Activated T-helper 2 cell treated with anti-CD3 and anti-CD28 coated beads, Interferon-gamma antibody, Interleukin-2, Interleukin-4, amounts not matched to agents 10 μg/mL and 5 μg/mL and 100 μg/mL, durations not matched to agents 14 hours and 24 hours and 36 hours (primary cell): Measurements from ENCODE around the gene KREMEN2. TPM values are rescaled to one million over a fixed set of nuclear protein-coding genes. Genes with fewer than 3 reads are reported as not detected.

ENCODE experiments used
- DNase-seq: peaks from one replicate; pipeline ENCODE4 v3.0.0; 2021; ENCODE audit warnings: low spot score
- H3K27ac Mint-ChIP-seq: one replicate; pipeline ENCODE4 v1.8.0; 2021; ENCODE audit warnings: mixed read lengths
- H3K27me3 Mint-ChIP-seq: one replicate; pipeline ENCODE4 v1.8.0; 2021; ENCODE audit warnings: low read depth, mixed read lengths
- H3K36me3 Mint-ChIP-seq: one replicate; pipeline ENCODE4 v1.8.0; 2021; ENCODE audit warnings: low read depth, mixed read lengths
- H3K4me1 Mint-ChIP-seq: one replicate; pipeline ENCODE4 v1.8.0; 2021; ENCODE audit warnings: low read depth, mixed read lengths
- H3K4me3 Mint-ChIP-seq: one replicate; pipeline ENCODE4 v1.8.0; 2021; ENCODE audit warnings: low read depth, mild to moderate bottlenecking, moderate library complexity, mixed read lengths
- H3K9me3 Mint-ChIP-seq: one replicate; pipeline ENCODE4 v1.8.0; 2021; ENCODE audit warnings: mixed read lengths
- intact Hi-C: fragments of 100-400 bp; cut with micrococcal nuclease; formaldehyde crosslinking; loops from one replicate; pipeline ENCODE4 v1.15.1; 2023
- total RNA-seq: library from RNA; stranded (reverse); gene quantifications from 2 replicates; pipeline ENCODE4 v1.2.3, GENCODE V29; 2022

KREMEN2 gene
- total RNA-seq, 1 donor from 2014 or later, result 0.09 TPM

DNA sequence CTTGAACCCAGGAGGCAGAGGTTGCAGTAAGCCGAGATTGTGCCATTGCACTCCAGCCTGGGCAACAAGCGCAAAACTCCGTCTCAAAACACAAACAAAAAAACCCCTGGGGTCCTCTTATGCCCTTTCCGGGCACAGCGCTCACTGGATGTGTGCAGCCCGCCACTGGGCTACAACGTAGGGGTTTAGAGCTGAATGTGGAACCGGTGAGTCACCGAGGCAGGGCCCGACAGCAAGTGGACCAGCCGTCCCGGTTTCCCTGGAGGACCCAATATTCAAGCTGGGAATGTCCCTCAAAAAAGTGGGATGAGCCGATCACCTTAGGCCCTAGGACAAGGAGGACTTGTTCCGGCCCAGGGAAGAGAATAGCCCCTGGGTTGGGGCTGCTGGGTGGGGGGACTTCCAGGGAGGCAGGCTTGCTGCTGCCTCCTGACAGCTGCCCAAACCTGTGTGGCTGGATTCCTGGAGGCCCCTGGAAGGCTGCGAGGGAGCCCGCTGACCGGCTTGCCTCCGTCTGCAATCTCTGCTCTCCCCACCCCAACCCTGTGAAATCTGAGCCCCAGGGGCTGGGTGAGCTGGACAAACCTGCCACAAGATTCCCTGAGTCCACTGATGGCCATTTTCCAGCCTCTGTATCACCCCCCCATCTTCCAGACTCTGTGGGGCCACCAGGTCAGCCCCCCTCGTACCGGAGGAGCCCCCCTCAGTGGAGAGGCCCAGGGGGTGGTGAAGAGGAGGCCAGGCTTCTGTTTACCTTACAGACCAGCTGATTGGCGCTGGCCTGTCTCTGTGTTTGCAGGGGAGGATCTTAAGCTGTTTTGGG is 45.7 kb downstream of the KREMEN2 start:
- no peak for DNase-seq
- intact Hi-C loops, result no loop called here
- Mint-ChIP-seq H3K4me1 (peaks cover 25% of the 10 kb centered on the region), H3K4me3 (no peak overlapping the region), H3K27me3 (peaks cover 11% of the 10 kb centered on the region), H3K36me3 (no peaks in the 10 kb centered on the region), H3K27ac (no peak overlapping the region), H3K9me3 (no peaks in the 10 kb centered on the region)

GRCh38 chr16:3010510-3010909 is 46.4 kb downstream of the KREMEN2 start:
- Mint-ChIP-seq H3K27ac (no peak overlapping the region), H3K4me3 (no peak overlapping the region), H3K9me3 (no peaks in the 10 kb centered on the region), H3K27me3 (peaks cover 11% of the 10 kb centered on the region), H3K4me1 (peaks cover 23% of the 10 kb centered on the region), H3K36me3 (no peaks in the 10 kb centered on the region)
- intact Hi-C loops, result no loop called here
- DNase-seq, result no peak

DNA sequence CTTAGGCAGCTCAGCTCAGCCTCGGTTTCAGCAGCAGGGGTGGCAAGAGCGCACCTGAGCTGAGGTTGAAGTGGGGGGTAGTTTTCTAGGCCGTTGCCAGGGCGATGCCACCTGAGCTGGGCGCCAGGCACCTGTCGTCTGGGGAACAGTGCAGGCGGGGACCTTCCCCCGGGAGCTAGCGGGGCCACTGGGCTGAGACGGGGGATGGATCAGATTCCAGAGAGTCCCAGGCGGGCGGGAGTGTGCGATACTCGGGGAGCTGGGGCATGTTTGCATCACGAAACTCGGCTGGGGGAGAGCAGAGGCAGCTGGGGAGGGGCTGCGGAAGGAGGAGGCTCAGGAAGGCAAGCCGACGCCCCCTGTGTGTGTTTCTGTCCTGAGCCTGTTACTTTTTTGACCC is 48.2 kb downstream of the KREMEN2 start:
- H3K4me3 Mint-ChIP-seq, result no peak overlapping the region
- no peaks in the 10 kb centered on the region for H3K36me3 Mint-ChIP-seq
- H3K27me3 Mint-ChIP-seq, result peaks cover 14% of the 10 kb centered on the region
- peaks cover 16% of the 10 kb centered on the region for H3K4me1 Mint-ChIP-seq
- no peak for DNase-seq
- H3K27ac Mint-ChIP-seq, result no peak overlapping the region
- intact Hi-C loops, result no loop called here
- no peaks in the 10 kb centered on the region for H3K9me3 Mint-ChIP-seq

GRCh38 chr16:3012828-3013420 is 48.8 kb downstream of the KREMEN2 start, which contains the start of gene CLDN9:
Gene CLDN9, plus strand, starts transcription at chr16:3012923. Its CDS starts 440 bp downstream, at chr16:3013363.
- no peaks in the 10 kb centered on the region for H3K36me3 Mint-ChIP-seq
- intact Hi-C loops, result no loop called here
- no peak within 1 kb of the TSS for H3K27ac Mint-ChIP-seq
- H3K4me1 Mint-ChIP-seq, result peaks cover 9% of the 10 kb centered on the region
- H3K27me3 Mint-ChIP-seq, result peaks cover 15% of the 10 kb centered on the region
- H3K9me3 Mint-ChIP-seq, result no peaks in the 10 kb centered on the region
- no peak for DNase-seq
- H3K4me3 Mint-ChIP-seq, result no peak within 1 kb of the TSS

GRCh38 chr16:3013491-3013951 is 49.4 kb downstream of the KREMEN2 start:
- Mint-ChIP-seq H3K4me3 (no peak overlapping the region), H3K4me1 (peaks cover 3% of the 10 kb centered on the region), H3K9me3 (no peaks in the 10 kb centered on the region), H3K27me3 (peaks cover 19% of the 10 kb centered on the region), H3K36me3 (no peaks in the 10 kb centered on the region), H3K27ac (no peak overlapping the region)
- intact Hi-C loops, result no loop called here
- DNase-seq, result no peak

- H3K9me3 Mint-ChIP-seq, result no peaks in the 10 kb centered on the region
- no peak overlapping the region for H3K27ac Mint-ChIP-seq
- no peaks in the 10 kb centered on the region for H3K4me1 Mint-ChIP-seq
- intact Hi-C loops, result no loop called here
- no peak for DNase-seq
- peaks cover 22% of the 10 kb centered on the region for H3K27me3 Mint-ChIP-seq
- no peaks in the 10 kb centered on the region for H3K36me3 Mint-ChIP-seq
- no peak overlapping the region for H3K4me3 Mint-ChIP-seq
Observed at GRCh38 chr16:3013998-3014690, 50.1 kb downstream of the KREMEN2 start.

GRCh38 chr16:3014971-3015370 is 50.9 kb downstream of the KREMEN2 start:
- Mint-ChIP-seq H3K36me3 (no peaks in the 10 kb centered on the region), H3K27ac (no peak overlapping the region), H3K4me1 (peaks cover 4% of the 10 kb centered on the region), H3K27me3 (peaks cover 23% of the 10 kb centered on the region), H3K9me3 (no peaks in the 10 kb centered on the region), H3K4me3 (no peak overlapping the region)
- intact Hi-C loops, result no loop called here
- DNase-seq, result no peak

DNA sequence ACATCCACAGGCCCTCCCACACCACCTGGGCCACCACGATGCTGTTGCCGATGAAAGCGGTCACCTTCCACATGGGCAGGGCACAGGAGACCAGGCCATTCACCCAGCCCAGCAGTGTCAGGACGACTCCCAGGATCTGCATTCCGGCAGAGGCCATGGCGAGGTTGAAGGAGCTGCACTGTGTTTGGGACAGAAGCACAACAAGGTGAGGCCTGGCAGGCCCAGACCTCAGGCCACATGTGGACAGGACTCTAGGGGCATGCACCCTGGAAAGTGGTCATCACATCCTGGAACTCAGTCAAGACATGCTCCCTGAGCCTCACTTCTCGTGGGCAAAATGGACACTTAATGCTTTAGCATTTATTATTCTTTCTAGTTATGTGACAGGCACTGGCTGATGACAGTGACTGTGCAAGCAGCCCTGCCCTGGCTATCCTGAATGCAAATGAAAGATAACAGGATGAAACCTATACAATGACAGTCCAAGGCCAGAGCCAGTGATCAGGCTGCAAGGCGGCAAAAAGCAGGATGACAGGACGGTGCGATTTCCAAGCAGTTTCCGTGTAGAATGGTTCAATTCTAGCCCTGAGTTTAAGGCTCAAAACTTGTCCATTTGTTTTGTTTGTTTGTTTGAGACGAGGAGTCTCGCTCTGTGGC is 51.9 kb downstream of the KREMEN2 start:
- no peak overlapping the region for H3K4me3 Mint-ChIP-seq
- H3K36me3 Mint-ChIP-seq, result no peaks in the 10 kb centered on the region
- no peaks in the 10 kb centered on the region for H3K9me3 Mint-ChIP-seq
- intact Hi-C loops, result no loop called here
- H3K4me1 Mint-ChIP-seq, result peaks cover 5% of the 10 kb centered on the region
- peaks cover 24% of the 10 kb centered on the region for H3K27me3 Mint-ChIP-seq
- no peak overlapping the region for H3K27ac Mint-ChIP-seq
- no peak for DNase-seq

DNA sequence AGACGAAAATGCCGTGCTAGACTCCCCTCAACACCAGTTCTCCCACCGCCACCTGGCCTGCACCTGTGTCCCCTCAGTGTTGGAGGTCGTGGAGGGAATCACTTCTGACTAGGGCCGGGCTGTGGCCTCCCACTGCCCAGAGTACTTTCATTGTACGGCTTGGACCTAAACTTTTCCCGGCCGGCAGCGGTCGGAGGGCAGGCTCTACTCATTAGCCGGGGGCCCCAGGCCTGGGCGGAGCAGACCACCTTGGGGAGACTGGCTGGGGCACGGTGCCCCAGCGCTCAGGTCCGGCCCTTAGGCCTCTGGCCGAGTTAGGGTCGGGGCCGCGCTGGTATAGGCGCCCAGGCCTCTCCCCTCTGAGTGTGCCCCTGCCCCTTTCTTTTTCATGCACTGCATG is 53.3 kb downstream of the KREMEN2 start:
- Mint-ChIP-seq H3K27ac (no peak overlapping the region), H3K4me1 (peaks cover 18% of the 10 kb centered on the region), H3K9me3 (no peaks in the 10 kb centered on the region), H3K27me3 (peaks cover 24% of the 10 kb centered on the region), H3K4me3 (no peak overlapping the region), H3K36me3 (no peaks in the 10 kb centered on the region)
- intact Hi-C loops, result no loop called here
- no peak for DNase-seq

Other genes with a start within 250 kb of the KREMEN2 start
- gene PRSS27, start 244.1 kb upstream of the KREMEN2 start, total RNA-seq, result 1.8 and 2.1 TPM in 2 replicates
- gene SRRM2, start 211.6 kb upstream of the KREMEN2 start, total RNA-seq, result 694 and 701 TPM in 2 replicates
- 242 and 252 TPM in 2 replicates for gene ELOB, start 187.0 kb upstream of the KREMEN2 start, total RNA-seq
- not detected in 2 replicates for gene PRSS33, start 176.7 kb upstream of the KREMEN2 start, total RNA-seq
- not detected in 2 replicates for gene PRSS41, start 165.8 kb upstream of the KREMEN2 start, total RNA-seq
- 11.4 and 11.5 TPM in 2 replicates for gene PRSS21, start 147.0 kb upstream of the KREMEN2 start, total RNA-seq
- 7.7 and 8.6 TPM in 2 replicates for gene ZG16B, start 134.0 kb upstream of the KREMEN2 start, total RNA-seq
- not detected in 2 replicates for gene PRSS22, start 106.1 kb upstream of the KREMEN2 start, total RNA-seq
- gene FLYWCH2, start 81.1 kb upstream of the KREMEN2 start, total RNA-seq, result 21.0 and 23.6 TPM in 2 replicates
- 65.4 and 67.4 TPM in 2 replicates for gene FLYWCH1, start 52.3 kb upstream of the KREMEN2 start, total RNA-seq
- 46.9 and 49.9 TPM in 2 replicates for gene PAQR4, start 5.1 kb downstream of the KREMEN2 start, total RNA-seq
- 102 and 106 TPM in 2 replicates for gene PKMYT1, start 16.2 kb downstream of the KREMEN2 start, total RNA-seq
- 0.11 and 0.14 TPM in 2 replicates for gene CLDN9, start 48.6 kb downstream of the KREMEN2 start, total RNA-seq
- gene CLDN6, start 53.9 kb downstream of the KREMEN2 start, total RNA-seq, result not detected in 2 replicates
- gene TNFRSF12A, start 56.1 kb downstream of the KREMEN2 start, total RNA-seq, result 9.6 and 11.6 TPM in 2 replicates
- 29.9 and 30.3 TPM in 2 replicates for gene HCFC1R1, start 59.7 kb downstream of the KREMEN2 start, total RNA-seq
- 59.0 and 59.1 TPM in 2 replicates for gene THOC6, start 59.8 kb downstream of the KREMEN2 start, total RNA-seq
- 0.71 and 0.84 TPM in 2 replicates for gene BICDL2, start 72.7 kb downstream of the KREMEN2 start, total RNA-seq
- gene MMP25, start 82.3 kb downstream of the KREMEN2 start, total RNA-seq, result 7.7 TPM in 2 replicates
- 773 and 798 TPM in 2 replicates for gene IL32, start 101.4 kb downstream of the KREMEN2 start, total RNA-seq
- not detected in 2 replicates for gene ZSCAN10, start 135.0 kb downstream of the KREMEN2 start, total RNA-seq
- gene ZNF205, start 148.3 kb downstream of the KREMEN2 start, total RNA-seq, result 0.09 and 0.18 TPM in 2 replicates
- 9.1 and 9.3 TPM in 2 replicates for gene ZNF213, start 170.8 kb downstream of the KREMEN2 start, total RNA-seq
- gene OR1F1, start 223.9 kb downstream of the KREMEN2 start, total RNA-seq, result not detected in 2 replicates